Measurements from ENCODE around the gene HNRNPUL2.

The HNRNPUL2 gene

DNA sequence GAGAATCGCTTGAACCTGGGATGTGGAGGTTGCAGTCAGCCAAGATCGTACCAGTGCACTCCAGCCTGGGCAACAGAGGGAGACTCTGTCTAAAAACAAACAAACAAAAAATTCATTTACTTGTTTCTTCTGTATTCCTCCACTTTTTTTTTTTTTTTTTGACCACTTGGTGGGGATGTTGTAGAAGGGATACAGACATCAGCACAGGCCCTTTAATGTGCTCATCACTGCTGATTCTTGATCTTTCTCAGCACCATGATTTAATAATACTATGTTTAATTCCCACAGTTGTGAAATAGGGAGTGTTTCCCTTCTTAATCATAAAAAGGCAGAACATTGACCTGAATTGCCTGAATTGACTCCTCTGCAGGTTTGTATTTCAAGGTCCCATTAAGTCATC lies 5.6 kb upstream of the HNRNPUL2 start:
- TF ChIP-seq FOXP2 (optimal IDR thresholded peaks at IDR 0.05; ENCODE audit: borderline replicate concordance, extremely low read depth, extremely low read length, insufficient read depth) = no peak
- no peak for TF ChIP-seq SIN3A (IDR thresholded peaks at IDR 0.05; ENCODE audit: borderline replicate concordance, insufficient read depth, low read length)
- no peak for TF ChIP-seq TAF1 (IDR thresholded peaks at IDR 0.05; ENCODE audit: borderline replicate concordance, insufficient read depth, low read length)
- no peak for TF ChIP-seq POLR2AphosphoS5 (IDR thresholded peaks at IDR 0.05; ENCODE audit: low read depth, low read length)
- TF ChIP-seq, protein P1, sequence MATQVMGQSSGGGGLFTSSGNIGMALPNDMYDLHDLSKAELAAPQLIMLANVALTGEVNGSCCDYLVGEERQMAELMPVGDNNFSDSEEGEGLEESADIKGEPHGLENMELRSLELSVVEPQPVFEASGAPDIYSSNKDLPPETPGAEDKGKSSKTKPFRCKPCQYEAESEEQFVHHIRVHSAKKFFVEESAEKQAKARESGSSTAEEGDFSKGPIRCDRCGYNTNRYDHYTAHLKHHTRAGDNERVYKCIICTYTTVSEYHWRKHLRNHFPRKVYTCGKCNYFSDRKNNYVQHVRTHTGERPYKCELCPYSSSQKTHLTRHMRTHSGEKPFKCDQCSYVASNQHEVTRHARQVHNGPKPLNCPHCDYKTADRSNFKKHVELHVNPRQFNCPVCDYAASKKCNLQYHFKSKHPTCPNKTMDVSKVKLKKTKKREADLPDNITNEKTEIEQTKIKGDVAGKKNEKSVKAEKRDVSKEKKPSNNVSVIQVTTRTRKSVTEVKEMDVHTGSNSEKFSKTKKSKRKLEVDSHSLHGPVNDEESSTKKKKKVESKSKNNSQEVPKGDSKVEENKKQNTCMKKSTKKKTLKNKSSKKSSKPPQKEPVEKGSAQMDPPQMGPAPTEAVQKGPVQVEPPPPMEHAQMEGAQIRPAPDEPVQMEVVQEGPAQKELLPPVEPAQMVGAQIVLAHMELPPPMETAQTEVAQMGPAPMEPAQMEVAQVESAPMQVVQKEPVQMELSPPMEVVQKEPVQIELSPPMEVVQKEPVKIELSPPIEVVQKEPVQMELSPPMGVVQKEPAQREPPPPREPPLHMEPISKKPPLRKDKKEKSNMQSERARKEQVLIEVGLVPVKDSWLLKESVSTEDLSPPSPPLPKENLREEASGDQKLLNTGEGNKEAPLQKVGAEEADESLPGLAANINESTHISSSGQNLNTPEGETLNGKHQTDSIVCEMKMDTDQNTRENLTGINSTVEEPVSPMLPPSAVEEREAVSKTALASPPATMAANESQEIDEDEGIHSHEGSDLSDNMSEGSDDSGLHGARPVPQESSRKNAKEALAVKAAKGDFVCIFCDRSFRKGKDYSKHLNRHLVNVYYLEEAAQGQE (IDR thresholded peaks at IDR 0.05; ENCODE audit: insufficient read depth in 1 of 2, low read depth in 2 of 2, low read length in 2 of 2) = no peak

DNA sequence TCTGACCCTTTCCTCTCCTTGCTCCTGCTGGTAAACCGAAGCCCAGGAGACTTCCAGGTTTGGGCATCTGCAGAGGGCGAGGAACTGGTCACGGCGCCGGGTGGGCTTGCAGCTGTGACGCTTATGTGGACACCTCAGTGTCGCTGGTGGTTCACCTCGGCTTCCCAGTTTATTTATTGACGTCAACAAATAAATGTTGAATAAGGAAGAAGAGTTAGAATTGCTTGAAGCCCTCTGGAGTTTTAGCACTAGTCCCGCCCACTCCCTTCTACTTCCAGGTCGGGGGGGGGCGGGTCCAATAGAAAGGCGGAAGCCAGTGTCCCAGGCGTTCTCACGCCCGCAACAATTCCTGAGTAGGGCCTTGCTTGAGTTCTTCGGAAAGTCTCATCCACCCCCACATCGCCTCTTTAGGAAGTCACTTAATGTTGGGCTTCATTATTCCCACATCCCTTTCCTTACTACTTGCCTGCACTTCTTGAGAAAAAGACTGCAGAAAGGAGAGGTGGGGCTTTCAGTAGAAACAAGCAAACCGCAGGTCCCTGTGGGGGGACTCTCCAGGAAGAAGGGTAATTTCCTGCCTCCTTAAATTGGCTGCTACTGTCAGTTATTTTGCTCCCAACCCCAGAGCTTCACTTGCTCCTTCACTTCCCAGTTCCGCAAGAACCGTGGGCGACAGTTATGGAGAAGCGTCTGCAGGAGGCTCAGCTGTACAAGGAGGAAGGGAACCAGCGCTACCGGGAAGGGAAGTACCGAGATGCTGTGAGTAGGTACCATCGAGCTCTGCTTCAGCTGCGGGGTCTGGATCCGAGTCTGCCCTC lies 1.1 kb upstream of the HNRNPUL2 start, which contains the start of gene TTC9C:
TSS of gene TTC9C (plus strand) at position 316 of the 818 bp plus-strand sequence. CDS start at position 679, 363 bp downstream.
- TF ChIP-seq, protein P1 (IDR thresholded peaks at IDR 0.05; ENCODE audit: insufficient read depth in 1 of 2, low read depth in 2 of 2, low read length in 2 of 2) = 0 out of 4 replicates have a peak, but pooled peaks of 1 of the 2 experiments have one; percentile 5
- peak; percentile 28 for TF ChIP-seq FOXP2 (optimal IDR thresholded peaks at IDR 0.05; ENCODE audit: borderline replicate concordance, extremely low read depth, extremely low read length, insufficient read depth)
- TF ChIP-seq POLR2AphosphoS5 (IDR thresholded peaks at IDR 0.05; ENCODE audit: low read depth, low read length) = peak; percentile 71; the same call in 1 of the 2 replicates
- TF ChIP-seq SIN3A (IDR thresholded peaks at IDR 0.05; ENCODE audit: borderline replicate concordance, insufficient read depth, low read length) = peak; percentile 76; the same call in 1 of the 2 replicates
- peak; percentile 72 for TF ChIP-seq TAF1 (IDR thresholded peaks at IDR 0.05; ENCODE audit: borderline replicate concordance, insufficient read depth, low read length)

DNA sequence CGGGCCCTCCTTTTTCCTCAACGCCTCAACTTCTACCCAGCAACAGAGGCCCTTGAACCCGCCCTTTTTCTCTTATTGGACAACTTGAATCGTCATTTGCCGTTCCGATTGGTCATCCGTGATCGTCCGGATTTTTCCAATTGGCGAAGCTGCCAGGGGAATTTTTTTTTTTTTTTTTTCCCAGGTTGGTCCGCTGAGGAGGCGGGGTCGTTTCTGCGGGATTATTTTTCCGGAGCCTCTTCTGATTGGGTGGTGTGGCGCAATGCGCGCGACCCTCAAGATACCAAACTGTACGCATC lies 564 bp upstream of the HNRNPUL2 start:
- no peak for TF ChIP-seq FOXP2 (optimal IDR thresholded peaks at IDR 0.05; ENCODE audit: borderline replicate concordance, extremely low read depth, extremely low read length, insufficient read depth)
- TF ChIP-seq TAF1 (IDR thresholded peaks at IDR 0.05; ENCODE audit: borderline replicate concordance, insufficient read depth, low read length) = no peak
- no peak for TF ChIP-seq SIN3A (IDR thresholded peaks at IDR 0.05; ENCODE audit: borderline replicate concordance, insufficient read depth, low read length)
- TF ChIP-seq POLR2AphosphoS5 (IDR thresholded peaks at IDR 0.05; ENCODE audit: low read depth, low read length) = no peak
- TF ChIP-seq, protein P1 (IDR thresholded peaks at IDR 0.05; ENCODE audit: insufficient read depth in 1 of 2, low read depth in 2 of 2, low read length in 2 of 2) = no peak

DNA sequence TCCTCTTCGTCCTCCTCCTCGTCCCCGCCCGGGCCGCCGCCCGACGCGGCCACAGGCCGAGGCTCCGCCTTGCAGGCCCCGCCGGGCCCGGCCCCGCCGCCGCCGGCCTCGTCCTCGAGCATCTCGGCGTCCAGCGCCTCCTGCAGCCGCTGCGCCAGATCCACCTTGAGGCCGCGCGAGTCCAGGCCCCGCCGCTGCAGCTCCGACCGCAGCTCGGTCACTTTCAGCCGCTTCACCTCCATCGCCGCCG lies 417 bp downstream of the HNRNPUL2 start:
- no peak for TF ChIP-seq SIN3A (IDR thresholded peaks at IDR 0.05; ENCODE audit: borderline replicate concordance, insufficient read depth, low read length)
- no peak for TF ChIP-seq POLR2AphosphoS5 (IDR thresholded peaks at IDR 0.05; ENCODE audit: low read depth, low read length)
- TF ChIP-seq, protein P1 (IDR thresholded peaks at IDR 0.05; ENCODE audit: insufficient read depth in 1 of 2, low read depth in 2 of 2, low read length in 2 of 2) = no peak
- no peak for TF ChIP-seq TAF1 (IDR thresholded peaks at IDR 0.05; ENCODE audit: borderline replicate concordance, insufficient read depth, low read length)
- TF ChIP-seq FOXP2 (optimal IDR thresholded peaks at IDR 0.05; ENCODE audit: borderline replicate concordance, extremely low read depth, extremely low read length, insufficient read depth) = no peak

All from PFSK-1 (cell line).